Retina (tissue), 1 donor: ENCODE measurements around the gene CYTH3.

ENCODE experiments used
- DNase-seq: peaks from one replicate; pipeline ENCODE4 v3.0.0-alpha.2; 2016

CYTH3 gene

DNA sequence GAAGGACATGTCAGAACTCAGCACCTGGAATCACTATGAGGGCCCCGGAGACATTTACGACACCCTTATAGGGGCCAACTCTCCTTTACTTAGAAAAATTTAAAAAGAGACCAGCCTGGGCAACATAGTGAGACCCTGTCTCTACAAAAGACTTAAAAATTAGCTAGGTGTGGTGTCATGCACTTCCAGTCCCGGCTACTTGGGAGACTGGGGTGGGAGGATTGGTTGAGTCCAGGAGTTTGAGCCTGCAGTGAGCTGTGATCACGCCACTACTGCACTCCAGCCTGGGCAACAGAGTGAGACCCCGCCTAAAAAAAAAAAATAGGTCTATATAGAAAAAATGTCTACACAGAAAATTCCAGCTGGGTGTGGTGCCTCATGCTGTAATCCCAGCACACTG lies 7.5 kb upstream of the CYTH3 start:
- DNase-seq, result no peak

DNA sequence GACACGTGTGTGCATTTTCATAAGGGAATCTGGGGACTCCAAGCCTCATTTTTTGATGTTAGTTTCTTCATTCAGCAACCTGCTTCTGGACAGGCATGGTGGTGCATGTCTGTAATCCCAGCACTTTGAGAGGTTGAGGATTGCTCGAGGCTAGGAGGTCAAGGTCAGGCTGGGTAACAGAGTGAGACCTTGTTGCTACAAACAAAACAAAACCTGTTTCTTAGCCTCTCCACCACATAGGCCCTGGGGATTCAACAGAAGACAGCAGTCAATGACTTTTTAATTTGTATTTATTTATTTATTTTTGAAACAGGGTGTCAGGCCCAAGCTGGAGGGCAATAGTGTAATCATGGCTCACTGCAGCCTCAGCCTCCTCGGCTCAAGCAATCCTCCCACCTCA lies 6.9 kb upstream of the CYTH3 start:
- no peak for DNase-seq

DNA sequence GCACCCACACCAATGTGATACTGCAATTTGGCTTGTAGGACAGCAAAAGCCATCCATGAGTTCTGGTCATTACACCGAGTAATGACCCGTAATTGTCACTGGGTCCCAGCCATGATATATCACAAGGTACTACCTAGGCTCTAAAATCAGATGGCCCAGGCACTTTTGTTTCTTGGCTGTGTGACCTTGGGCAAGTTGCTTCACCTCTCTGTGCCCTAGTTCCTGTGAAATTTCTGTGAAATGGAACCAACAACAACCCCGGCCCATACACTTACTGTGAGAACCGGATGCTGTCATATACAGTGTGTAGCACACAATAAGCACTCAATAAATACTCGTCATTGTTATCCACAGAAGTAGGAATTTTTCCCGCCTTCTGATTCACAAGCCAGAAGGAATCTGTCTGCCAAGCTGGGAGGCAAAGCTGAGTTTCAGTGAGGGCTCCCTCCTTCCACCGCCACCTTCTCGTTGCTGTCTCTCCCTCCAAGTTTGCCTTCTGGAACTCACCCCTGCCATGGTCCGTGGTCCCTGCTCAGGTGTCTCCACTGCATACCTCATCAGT lies 6.4 kb upstream of the CYTH3 start:
- DNase-seq, result no peak

DNA sequence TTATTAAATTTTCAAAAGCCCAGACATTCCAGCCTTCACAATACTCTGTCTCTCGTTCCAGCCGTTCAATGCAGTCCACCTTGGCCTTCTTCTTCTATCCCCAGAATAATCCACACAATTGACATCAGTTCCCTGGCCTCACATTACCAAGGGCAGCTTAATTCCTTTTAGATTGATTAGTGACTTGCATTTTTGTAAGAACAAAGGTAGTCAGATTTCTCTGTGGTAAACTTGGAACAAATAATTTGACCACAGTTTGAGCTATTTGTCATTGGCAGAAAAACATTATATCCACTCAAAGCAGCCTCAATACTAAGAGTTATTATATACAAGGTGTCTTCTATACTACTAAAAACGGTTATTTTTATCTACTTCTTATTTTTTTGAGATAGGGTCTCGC lies 5.1 kb upstream of the CYTH3 start:
- DNase-seq, result no peak

DNA sequence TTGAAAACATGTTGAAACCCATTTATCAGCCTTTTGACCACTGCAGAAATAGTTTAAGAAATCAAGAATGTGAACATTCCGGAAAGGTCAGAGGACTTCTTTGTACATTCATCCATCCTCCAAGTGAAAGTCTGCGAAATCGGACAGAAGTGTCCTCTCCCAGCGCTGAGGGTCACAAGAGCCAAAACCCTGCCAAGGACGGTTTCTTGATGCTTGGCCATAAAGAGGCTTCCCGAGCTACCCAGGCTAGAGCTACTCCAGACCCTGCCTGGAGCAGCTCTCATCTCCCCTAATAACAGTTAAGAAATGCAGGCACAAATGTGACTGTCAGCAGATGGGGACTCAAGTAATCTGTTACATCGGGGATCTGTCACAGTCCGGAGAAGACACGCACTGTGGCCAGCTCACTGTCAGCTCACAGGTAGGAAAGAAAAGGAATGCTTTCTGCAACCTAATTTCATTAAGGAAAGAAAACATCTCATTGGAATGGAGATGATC lies 4.5 kb upstream of the CYTH3 start:
- DNase-seq, result no peak

DNA sequence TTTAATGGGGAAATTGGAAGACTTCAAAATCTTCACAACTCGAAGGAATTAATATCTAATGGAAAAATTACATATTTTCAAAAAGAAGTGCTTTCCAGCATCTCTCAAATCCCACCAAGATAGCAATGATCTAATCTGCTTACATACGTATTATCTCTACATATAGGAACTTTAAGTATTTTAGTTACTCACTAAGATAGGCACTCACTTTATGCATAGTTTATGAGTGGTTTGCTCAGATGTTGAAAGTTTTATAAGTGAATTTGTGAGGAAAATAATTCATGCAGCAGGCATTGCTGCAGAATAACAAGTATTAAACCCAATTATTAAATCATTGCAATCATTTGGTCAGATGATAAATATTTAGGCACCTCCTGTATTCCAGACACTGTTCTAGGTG lies 2.3 kb upstream of the CYTH3 start:
- DNase-seq, result no peak

DNA sequence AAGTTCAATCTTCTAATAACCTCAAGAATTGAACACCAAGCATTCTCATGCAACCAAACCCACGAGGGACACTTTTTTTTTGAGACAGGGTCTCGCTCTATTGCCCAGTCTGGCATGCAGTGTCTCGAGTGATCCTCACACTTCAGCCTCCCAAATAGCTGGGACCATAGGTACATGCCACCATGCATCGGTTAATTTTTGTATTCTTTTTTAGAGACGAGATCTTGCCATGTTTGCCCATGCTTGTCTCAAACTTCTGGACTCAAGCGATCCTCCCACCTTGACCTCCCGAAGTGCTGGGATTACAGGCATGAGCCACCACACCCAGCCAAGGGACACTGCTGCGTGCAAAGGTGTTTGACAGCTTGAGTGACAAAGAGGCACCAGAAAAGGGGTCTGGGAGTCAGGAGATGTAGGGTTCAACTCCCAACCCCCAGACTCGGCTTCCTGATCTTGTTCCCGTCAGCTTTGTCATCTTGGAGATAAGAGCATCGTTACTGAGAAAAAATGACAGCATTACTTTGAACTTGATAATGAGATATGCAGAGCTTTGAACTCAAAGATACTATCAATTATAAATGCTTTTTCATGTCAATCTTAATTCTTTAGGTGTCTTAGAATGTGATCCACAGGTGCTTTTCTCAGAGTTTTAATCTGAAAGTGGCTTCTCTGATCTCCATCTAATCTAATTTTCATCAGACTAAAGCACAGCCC lies 1.6 kb upstream of the CYTH3 start:
- DNase-seq, result no peak

- no peak for DNase-seq
Observed at GRCh38 chr7:6273380-6273837, 985 bp upstream of the CYTH3 start.

DNA sequence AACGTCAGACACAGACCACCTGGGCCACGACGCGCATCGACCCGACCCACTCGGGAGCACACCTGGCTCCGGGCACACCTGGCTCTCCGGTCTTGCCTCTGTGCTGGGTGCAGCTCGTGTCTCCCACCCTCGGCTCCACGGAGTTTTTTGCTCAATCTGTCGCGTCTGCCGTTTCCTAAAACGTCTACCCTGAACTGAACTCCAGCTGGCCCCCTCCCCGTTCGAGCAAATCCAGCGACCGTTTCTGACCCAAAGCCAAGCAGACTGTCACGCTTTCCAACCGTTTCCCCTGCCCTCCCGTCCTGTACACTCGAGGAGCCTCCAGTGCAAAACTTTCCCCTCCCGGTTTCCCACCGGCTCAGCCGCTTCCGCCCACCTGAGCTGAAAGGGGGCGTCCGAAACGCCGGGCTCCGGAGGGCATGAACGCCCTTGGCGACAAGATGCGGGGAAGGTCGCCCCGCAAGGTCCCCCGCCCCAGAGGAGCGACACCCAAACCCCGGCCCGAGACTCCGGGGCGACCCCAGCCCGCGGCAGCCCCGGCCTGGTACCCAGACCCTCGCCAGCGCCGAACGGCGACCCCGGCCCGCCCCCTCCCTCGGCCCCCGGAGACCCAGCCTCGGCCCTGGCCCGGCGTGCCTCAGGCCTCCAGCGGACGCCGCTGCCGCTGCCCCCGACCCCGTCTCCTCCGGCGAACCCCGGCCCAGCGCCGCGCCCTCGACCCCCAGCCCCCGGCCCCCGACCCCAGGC lies 557 bp downstream of the CYTH3 start:
- peak; percentile 61 for DNase-seq

DNA sequence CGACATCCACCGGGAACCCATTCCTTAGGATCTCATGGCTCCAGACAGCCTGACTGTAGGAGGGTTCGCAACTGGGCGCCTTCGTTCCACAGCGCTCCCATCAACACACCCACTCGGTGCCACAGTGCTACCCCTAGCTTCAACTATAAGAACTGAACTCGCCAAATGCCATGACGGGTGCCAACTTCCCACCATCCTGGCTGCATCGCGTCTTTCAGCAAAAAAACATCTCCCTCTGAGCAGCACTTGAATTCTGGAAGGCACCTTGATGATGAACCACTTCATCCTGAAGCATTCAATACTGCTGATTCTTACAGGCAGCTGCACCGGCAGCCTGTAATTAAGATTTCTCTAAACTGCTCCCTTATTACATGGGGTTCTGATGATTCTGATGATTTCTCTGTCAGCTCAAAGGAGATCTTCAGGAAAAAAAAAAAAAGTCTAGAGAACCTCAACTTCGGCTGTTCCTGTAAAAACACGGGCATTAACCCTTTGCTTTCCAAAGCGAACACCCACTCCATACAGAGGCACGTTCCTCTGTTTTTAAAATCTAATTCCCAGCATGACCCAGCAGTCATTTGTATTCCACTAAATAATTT lies 1.3 kb downstream of the CYTH3 start:
- peak; percentile 69 for DNase-seq

DNA sequence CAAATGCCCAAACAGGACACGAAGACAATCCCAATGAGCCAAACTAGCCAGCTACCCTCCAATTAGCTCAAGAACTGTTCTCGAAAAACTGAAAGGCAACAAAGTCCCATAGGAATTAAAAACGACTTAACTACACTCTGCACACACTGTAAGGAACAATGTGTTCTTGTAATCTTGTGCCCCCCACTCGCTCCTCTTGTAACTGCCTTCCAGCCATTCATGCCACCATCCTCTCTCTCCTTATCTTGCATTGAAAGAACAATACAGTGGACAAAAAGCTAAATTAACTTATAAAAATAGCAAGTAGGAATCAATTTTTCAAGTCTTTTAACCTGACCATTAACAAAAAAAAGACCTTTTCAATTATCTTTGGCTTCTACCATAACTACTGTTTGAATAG lies 2.9 kb downstream of the CYTH3 start:
- DNase-seq, result no peak

GRCh38 chr7:6268907-6269306 lies 3.5 kb downstream of the CYTH3 start:
- no peak for DNase-seq

- no peak for DNase-seq
Observed at GRCh38 chr7:6268023-6268900, 4.2 kb downstream of the CYTH3 start.

DNA sequence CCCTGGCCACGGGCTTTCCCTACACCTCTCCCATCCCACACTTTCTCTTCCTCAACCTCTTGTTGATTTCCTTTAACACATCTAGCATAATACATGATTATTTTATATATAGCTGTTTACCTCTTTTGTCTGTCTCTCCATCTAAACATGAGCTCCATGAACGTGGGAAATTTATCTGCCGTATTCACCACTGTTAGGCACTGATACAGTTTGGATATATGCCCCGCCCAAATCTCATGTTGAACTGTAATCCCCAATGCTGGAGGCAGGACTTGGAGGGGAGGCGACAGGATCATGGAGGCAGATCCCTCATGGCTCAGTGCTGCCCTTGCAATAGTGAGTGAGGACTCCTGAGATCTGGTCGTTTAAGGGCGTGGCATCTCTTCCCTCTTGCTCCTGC lies 5.7 kb downstream of the CYTH3 start:
- DNase-seq, result no peak

DNA sequence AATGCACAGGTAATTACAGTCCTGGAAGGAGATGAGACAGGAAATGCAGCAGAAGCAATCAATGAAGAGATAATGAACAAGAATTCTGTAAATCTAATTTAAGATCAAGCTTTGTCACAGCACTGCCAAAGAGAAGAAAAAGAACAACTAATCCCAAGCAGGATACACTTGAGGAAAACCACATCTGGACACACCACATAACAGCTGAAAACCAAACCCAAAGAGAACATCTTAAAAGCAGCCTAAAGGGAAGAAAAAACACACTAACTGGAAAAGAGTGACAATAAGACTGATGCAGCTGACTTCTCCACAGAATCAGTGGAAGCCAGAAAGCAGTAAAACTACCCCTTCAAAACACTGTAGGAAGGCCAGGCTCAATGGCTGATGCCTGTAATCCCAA lies 10.2 kb downstream of the CYTH3 start:
- DNase-seq, result no peak

DNA sequence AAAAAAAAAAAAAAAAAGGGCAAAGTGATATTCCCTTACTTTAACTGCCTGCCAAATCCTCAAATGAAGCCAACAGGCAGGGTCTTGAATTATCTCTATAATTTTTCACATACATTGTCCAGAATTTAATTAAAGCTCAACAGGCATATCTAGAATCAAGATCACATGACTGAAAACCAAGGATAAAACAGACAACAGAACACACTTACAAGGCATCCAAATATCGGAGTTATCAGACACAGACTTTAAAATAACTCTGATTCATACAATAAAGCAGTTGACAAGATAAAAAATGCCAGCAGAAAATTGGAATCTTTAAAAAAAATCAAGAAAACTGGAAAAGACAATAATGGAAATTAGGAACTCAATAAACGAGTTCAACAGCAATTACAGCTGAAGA lies 10.7 kb downstream of the CYTH3 start:
- no peak for DNase-seq

- no peak for DNase-seq
Observed at GRCh38 chr7:6260291-6261187, 11.9 kb downstream of the CYTH3 start.

DNA sequence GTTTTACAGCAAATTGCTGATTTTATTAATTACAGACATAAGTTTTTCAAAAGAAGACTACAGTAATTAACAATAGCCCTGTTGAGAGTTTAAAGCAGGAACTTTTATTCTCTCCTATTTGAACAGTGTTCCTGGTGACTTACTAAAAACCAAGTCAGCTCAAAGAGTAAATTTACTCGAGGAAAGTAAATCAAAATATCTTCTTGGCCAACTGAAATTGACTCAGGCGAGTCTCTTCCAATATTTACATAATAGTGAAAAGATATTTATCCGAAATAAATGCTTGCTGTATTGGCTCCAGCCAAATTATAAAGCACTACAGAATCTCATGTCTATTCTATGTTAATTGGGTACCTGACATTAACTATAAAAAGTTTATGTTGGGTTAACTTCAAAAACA lies 13.2 kb downstream of the CYTH3 start:
- no peak for DNase-seq

DNA sequence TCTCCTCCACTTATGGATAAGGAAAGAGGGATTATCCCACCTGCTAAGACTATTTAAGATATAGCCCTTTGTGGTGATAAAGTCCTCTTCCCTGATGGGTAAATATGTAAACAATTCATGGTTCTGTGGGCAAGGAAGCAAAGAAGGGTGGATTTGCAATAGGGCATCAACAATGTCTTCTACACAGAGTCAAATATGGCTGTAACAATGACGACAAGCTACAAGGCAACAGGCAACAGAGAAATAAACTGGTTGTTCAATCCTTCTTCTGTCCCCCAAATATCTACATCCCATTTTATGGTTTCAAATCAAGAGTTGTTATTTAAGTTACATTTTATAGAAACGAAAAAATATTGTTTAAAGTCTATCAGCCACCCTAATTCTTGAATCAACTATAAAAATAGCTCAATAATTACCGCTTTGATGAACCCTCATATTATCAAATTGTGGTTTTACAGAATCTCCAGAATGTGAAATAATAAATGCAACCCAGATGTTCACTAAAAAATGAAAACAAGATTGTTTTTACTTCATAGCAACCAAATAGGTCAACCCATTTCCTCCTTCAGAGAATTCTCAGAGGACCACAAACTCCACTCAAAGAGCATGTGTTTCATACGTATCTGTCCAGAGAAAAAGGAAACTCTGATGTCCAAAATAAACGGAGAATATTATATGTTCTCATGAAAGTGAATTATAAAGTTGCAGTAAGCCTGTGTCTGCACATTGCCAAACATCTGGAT lies 13.8 kb downstream of the CYTH3 start:
- DNase-seq, result no peak

GRCh38 chr7:6257675-6258074 lies 14.7 kb downstream of the CYTH3 start:
- DNase-seq, result no peak
